GM18499 (cell line): ENCODE results near the gene LDHD.
"Not testable (repeated sequence)": the region's sequence is repeated elsewhere in the genome, so short reads cannot be mapped to it uniquely, and the experiment has no call there.

Experiments
- ATAC-seq: cut with Tn5 transposase; IDR thresholded peaks from one replicate; pipeline ENCODE4 v1.9.1; 2021; ENCODE audit warnings: moderate number of reproducible peaks; ENCODE audit not compliant: insufficient read depth, unreplicated experiment

The LDHD gene

DNA sequence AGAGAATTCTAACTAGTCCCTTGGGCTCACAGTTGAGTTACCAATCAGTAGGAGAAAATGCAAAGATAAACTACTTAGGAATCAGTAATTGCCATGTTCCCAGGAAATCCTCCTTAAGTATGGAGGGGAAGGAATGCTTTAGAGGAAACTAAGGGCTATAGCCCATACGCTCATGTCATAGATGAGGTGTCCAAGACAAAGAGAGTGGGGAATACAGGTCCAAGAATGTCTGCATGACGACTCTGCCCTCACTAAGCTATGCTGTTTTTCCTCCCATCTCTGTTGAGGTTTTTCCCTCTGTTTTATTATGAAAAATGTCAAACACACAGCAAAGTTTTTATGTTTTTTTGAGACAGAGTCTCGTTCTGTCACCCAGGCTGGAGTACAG is 16.0 kb downstream of the LDHD start:
- no peak for ATAC-seq

DNA sequence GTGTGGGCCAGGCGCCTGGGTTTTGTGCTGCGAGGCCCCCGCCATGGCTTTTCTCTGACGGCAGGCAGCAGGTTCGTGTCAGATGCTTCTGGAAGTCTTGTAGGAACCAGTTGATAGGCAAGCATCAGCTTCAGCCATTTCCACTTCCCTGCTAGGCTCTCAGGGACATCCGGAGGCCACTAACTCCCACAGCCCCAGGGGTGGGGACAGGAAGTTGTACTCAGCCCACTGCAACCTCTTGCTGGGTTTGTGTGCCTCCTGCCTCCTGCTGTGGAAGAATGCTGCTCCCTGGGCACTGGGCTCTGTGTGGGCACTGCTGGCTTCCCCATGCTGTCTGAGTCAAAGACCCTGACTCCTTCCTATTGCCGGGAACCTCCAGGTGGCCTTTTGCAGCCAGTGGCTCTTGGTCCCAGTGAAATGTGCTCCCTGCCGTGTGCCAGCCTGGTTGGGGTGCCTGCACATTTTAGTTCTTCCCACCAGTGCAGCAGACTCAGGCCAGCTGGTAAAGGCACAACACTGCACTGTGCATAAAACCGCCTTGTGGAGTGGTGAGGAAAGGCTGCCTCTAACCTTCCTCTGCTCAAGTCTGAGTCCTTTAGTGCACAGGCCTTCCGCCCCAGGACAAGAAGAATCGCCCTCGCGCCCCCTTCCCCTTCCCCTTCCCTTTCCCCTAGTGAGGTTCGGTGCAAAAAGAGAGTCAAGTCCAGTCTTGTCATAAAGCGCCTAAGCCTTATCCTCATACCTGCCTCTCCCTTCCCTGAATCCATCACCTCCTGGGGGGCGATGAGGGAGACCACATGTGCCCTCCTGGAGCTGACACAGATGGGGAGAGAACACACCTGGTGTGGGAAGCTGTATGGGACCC is 16.6 kb downstream of the LDHD start:
- ATAC-seq, result no peak

DNA sequence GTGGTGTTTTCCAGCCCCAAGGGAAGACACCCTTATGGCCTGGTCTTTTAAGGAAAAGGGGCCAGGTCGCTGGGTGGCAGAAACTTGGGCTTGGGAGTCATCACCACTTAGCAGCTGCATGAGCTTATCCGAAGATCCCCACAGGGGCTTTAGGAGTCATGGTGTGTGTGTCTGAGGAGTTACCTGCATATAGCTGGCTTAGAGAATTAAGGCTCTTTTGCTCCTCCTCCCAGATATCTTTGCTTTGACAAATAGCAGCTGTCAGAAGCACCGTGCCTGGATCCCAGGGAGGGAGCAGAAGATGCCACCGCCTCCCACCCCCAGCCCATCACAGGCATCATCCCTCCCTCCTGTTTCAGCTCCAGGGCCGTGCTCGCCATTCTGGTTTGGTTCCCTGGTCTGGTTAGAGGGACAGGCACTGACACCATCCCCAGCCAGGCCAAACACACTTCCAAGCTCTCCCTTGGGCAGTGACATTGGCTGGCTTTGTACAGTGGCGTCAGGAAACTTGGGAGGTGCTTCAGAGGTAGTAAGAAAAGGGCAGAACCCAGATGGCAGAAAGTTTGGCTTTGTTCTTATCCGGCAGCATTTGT is 17.4 kb downstream of the LDHD start:
- ATAC-seq, result no peak

DNA sequence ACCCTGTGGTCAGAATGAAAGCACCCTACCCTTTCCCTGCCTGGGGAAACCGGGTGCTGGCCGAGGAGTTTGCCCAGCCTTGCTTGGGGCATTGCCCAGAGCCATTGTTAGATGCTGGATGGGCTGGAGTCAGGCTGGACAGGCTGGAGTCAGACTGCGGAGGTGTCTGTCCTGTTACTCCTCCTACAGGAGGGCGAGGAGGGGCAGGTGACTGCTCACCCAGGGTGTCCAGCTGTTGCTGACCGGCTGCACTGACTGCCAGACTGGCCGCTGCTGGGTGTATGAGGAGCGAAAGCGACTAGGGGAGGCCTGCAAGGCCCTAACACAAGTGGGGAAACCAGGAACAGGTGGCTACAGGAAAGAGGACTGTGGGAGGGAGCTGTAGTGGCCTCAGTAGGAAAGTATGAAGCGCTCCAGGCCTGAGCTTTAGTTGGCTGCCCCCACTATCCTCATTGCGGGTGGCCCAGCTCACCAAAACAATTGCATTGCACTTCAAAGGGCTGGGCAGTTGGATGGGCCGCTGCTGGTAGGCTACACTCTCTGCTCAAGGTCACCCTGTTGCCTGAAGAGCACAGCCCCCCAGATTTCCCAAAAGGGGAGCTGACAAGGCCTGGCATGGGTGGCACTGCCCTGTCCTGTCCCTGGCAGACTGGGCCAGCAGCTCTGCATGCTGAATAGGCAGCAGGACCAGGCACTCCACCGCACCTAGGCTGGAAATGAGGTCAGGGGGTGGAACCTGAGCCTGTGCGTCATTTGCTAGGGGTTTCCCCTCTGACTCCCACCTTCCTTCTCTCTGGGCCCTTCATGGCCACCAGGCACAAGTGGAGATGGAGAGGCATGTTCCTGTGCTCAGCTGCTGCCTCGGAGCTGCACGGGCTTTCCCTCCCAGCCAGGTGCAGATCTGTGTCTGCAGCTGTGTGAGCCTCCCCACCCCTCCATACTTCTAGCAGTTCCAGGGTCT is 18.4 kb downstream of the LDHD start:
- ATAC-seq, result peak; percentile 79

DNA sequence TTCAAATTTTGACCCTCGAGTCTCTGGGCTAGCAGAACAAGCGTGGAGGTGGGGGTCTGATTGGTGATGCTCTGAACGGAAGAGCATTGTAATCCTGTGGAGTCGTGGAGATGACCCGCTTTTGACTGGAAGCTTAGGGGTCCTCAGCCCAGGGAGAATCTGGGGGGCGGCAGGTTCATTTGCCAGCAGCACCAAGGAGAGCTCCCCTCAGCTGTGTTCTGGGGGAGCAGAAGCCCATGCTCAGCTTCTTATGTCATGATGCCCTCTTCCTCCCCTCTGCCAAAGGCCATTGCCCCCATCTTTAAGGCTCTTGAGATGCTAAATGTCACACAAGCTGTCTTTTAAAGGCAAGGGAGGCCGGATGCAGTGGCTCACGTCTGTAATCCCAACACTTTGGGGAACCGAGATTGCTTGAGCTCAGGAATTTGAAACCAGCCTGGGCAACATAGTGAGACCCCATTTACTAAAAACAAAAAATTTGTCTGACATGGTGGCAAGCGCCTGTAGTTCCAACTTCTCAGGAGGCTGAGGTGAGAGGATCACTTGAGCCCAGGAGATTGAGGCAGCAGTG is 19.3 kb downstream of the LDHD start:
- ATAC-seq, result no peak

DNA sequence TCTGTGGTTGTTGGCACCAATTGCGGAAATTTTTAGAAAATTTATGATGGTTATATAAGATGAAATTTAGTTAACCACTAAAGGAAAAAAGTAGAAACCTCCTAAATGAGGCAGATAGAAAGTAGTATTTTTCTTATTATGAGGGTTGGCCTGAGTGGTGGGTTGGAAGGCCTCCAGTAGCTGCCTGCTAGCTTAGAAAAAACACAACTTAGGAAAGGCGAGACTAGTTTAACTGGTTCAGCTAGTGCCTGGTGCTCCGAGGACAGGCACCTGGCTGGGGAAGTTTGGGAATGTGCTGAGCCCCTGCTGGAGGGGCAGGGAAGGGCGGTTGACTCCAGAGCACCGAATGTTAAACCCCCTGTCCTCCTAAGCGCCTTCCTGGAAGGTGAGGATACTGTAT is 19.9 kb downstream of the LDHD start:
- no peak for ATAC-seq

DNA sequence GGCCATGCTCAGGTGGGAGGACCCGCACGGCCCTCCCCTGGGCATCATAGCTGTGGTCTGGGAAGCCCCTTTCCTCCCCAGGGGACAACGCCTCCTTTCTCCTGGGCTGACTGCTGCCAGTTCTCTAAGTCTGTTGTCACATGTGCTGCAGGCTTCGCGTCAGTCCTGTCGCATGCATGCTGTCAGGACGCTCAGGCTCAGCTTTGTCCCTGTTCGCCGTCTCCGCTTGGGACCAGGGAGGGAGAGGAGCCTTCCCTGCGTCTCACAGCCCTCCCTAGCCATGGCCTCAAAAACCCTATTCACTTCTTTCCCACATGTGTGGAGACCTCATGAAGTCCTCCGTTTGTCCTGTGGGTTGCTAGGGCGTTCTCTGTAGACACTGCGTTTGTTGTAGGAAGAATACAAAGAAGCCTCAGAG is 21.4 kb downstream of the LDHD start:
- ATAC-seq, result no peak

DNA sequence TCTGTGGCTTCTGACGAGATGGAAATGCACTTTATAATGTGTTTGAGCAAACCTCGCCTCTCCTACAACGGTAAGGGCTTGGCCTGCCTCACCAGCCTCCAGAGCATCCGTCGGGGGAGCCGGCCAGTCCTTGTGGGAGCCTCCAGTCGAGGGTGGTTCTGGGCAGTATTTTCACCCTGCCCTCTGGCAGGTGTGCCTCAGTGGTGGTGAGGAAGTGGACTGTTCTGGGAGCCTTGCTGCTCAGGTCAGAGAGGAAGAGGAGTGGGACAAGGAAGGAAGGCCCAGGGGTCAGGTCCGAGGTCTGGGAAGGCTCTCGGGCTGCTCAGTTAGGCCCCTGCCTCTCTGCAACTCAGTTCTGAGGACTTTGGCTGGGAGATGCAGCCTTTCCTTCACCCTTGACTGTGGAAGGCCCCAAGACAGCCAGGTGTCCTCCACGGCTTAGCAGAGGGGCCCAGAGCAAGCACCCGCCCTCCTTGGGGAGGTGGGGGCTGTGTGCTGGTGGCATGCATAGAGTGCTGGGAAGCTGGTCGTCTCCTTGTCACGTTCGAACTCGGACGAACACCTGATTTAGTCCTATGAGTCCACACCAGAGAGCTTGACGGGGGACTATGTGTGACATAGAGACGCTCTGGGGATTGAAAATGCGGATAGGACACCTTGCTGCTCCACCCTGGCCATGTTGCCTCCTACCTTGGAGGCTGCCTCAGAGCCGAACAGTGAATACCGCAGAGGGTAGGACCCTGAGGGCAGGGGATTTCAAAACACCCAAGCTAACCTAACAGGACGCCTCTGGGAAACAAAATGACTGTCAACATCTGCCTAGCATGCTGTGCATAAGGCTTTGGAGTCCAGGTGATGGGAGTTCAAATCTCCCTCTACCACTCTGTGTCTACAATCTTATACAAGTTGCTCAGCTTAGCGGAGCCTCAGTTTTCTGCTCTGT is 22.7 kb downstream of the LDHD start:
- no peak for ATAC-seq

DNA sequence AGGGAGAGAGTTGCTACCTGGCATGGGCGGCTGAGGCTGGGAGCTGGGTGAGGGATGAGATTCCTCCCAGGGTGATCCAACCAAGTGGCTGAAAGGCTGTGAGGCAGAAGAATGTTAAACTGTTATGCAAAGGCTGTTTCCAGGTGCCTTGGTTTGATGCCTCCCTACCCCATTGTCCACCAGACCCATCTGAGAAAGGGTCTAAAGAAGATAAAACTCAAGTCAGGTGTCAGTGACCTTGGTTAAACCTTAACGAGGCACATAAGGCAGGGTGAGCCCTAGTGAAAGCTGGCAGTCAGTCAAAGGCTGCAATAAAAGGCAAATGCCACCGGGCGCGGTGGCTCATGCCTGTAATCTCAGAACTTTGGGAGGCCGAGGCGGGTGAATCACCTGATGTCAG is 23.8 kb downstream of the LDHD start:
- ATAC-seq, result no peak

DNA sequence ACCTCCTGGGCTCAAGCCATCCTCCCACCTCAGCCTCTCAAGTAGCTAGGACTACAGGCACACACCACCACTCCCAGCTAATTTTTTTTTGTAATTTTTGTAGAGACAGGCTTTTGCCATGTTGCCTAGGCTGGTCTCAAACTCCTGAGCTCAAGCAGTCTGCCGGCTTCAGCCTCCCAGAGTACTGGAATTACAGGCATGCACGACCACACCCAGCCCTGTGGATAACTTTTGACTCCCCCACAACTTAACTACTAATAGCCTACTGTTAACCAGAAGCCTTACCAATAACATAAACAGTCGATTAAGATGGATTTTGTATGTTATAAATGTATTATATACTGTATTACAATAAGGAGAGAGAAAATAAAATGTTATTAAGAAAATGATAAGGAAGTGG is 25.0 kb downstream of the LDHD start:
- ATAC-seq, result not testable (repeated sequence)

DNA sequence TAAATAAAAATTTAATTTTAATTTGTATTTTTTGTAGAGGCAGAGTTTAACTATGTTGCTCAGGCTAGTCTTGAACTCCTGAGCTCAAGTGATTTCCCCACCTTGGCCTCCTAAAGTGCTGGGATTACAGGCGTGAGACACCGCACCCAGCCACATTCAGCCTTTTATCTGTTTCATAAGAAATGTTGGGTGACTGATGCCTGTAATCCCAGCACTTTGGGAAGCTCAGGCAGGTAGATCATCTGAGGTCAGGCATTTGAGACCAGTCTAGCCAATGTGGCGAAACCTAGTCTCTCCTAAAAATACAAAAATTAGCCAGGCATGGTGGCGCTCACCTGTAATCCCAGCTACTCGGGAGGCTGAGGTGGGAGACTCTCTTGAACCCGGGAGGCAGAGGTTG is 25.7 kb downstream of the LDHD start:
- ATAC-seq, result not testable (repeated sequence)

DNA sequence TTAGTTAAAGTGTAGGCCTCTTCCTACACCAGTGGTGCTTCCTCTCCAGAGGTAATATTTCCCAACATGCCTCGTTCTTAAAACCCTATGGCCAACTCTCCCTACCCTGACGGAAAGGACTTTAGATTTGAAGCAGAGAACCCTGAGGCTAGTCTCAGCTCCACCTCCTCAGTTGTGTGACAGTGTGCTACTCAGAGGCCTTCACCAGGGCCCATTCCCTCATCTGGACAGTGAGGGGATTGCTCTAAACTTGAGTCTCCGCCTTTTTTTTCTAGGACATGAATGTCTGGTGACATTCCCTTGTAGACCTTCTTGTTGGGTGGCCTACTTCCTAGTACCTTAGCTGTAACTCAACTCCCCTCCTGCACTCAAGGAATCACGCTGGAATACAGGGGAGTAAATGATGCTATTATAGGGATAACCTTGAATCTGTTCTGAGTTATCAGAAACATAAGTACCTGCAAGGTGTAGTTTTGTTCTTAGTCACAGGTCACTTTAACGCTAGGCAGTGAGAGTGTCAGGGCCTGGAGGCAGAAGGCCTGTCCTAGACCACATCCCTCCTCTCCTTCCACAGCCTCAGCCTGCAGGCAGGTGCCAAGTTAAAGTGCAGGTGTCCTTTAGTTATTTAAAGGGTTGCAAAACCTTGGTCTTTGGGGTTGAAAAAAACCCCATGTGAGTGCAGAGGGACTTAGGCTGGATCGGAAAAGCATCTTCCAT is 26.9 kb downstream of the LDHD start:
- ATAC-seq, result no peak

DNA sequence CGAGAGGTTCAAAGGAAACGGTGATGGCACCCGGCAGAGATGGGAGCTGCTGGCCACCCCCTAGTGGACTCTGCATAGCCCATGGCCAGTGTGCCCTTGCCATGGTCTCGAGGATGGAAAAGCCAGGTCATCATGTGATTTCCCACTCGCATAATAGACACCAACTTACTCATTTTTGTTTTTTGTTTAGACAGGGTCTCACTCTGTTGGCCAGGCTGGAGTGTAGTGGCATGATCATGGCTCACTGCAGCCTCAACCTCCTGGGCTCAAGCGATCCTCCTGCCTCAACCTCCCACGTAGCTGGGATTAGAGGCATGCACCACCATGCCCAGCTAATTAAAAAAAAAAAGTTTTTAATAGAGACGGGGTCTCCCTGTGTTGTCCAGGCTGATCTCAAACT is 27.6 kb downstream of the LDHD start:
- ATAC-seq, result no peak

DNA sequence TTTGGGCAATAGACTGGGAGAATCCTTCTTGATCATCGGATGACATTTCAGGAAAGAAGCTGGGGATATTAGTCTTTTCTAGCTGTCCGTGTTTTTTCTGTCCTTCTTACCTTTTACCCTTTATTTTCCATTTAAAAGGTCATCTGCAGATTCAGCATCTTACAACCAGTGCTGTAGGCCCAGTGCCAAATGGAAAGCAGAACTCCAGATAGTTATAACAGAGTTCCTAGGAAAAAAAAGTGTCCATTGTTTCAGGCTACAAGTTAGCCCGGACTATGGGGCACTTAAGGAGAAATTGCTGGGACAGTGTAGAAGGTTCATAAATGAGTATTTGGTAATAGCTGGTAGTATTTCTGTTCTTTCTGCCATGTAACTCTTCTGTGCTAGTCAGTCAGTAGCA is 28.4 kb downstream of the LDHD start:
- ATAC-seq, result no peak

DNA sequence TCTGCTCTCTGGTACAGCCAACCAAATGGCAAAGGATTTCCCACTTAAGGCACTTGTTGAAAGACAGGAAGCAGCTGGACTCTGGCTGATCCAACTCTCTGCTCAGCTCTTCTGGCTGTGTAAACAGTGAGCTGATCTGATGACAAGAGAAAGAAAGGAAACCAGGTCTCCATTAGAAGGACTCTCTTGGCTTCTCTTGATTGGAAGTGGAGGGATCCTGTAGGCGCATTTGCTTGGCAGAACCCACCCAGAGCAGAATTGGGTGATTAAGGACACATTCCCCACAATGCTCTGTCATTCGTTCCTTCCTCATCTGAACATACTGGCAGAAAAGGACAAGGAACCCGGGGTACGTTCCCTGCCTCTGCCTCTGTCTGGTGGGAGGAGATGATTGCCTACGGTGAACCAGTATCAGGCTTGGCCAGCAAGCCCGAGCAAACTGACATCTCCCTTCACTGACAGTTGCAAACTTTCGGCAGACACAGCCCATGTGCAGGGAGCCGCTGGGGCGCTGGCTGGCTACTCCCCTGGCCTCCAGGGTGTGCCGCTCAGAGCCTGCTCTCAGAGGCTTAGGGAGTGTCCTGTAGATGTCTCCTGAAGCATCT is 29.1 kb downstream of the LDHD start:
- no peak for ATAC-seq

DNA sequence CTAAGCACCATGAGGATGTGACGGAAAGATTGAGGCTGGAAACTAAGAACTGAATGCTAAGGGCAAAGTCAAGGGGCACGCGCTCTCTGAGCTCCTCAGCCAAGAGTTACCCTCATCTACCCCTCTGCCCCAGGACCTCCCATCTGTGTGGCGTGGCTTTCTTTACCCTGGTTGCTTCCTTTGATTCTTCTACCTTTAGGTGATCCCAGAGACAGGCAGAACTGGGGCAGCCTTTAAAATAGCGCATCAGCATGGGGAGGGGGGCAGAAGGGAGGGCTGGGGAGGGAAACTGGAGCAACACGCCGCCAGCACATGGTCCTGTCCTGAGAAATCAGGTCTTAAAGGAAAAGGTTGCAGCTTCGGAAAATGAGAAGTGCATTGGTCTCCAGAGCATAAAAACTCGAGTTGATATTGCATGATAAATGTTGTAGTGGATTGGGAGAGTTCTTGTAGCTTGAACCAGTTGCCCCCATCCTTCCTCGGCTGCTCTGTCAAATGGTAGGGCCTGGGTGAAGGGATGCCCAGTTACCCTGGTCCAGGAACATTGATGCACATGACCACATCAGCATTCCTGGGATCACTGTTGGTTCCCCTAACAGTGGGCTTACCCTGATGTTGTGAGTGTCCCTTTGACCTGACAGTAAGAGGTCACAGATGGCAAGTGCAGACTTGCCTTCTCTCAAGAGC is 29.7 kb downstream of the LDHD start:
- ATAC-seq, result no peak

DNA sequence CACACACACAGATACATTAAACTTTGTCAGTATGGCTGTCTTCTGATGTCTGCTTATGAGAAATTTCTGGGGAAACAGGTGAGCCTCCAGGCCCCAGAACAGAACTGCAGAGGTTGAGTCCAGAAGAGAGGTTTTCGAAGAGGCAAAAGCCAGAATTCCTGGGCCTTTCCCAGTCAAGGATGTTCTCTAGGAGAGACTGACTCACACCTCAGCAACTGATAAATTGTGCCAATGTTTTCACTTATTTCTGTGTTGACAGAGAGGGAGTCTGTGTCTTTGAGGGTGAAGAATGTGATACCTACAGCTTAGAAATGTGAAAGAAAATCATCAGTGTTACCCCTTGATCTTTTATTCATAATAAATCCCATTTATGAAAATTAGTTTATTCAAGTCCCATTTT is 30.3 kb downstream of the LDHD start:
- no peak for ATAC-seq

DNA sequence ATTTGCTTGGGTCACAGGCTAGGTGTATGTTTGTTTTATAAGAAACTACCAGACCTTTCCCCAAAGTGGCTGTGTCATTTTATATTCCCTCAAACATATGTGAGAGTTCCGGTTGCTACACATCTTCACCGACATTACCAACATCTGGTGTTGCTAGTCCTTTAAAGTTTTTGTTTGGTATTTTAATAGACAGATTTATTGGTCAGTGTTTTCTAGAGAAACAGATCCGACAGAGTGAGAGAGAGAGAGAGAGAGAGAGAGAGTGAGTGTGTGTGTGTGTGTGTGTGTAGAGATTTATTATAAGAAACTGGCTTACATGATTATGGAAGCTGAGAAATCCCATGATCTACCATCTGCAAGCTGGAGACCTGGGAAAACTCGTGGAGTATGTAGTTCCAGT is 31.0 kb downstream of the LDHD start:
- ATAC-seq, result no peak
